Measurements from ENCODE around the gene MSI2.

DNA sequence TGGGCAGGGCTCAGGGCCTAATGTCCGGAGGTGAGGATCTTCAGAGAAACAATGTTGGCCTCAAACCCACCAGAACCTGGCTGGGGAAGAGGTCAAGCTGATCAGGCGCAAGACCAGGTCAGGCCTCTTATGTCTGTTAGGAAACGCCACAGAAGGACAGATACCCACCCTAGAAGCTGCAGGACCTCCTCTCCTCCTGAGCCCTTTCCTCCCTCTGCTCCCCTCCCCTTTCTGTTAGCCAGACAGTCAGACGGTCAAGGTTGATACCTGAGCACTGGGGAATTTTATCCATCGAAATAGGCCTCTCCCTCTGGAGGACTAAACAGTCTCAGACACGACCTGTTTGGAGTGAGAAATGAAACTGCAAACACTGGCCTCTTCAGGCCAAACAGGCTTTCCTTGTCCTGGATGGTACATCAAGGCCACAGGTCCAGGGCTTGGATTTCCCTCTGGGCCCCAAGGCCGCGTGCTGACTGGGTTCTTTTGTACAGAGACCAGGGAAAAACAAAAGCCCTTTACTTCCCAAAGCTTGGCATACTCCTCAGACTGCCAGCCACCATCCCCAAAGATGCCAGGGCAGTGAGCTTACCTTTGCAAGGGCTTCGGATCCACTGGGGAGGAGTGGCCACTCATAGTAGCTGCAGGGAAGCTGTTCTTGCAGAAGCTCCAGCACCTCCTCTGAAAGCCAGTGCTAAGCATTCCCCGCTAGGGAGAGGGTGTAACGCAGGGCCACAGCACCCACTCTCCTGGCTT is 353.0 kb downstream of the MSI2 start:
- TF ChIP-seq, protein P1, sequence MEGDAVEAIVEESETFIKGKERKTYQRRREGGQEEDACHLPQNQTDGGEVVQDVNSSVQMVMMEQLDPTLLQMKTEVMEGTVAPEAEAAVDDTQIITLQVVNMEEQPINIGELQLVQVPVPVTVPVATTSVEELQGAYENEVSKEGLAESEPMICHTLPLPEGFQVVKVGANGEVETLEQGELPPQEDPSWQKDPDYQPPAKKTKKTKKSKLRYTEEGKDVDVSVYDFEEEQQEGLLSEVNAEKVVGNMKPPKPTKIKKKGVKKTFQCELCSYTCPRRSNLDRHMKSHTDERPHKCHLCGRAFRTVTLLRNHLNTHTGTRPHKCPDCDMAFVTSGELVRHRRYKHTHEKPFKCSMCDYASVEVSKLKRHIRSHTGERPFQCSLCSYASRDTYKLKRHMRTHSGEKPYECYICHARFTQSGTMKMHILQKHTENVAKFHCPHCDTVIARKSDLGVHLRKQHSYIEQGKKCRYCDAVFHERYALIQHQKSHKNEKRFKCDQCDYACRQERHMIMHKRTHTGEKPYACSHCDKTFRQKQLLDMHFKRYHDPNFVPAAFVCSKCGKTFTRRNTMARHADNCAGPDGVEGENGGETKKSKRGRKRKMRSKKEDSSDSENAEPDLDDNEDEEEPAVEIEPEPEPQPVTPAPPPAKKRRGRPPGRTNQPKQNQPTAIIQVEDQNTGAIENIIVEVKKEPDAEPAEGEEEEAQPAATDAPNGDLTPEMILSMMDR (IDR thresholded peaks at IDR 0.05), result no peak
- TF ChIP-seq POLR2AphosphoS5 (IDR thresholded peaks at IDR 0.05) (no peak), EP300 (IDR thresholded peaks at IDR 0.05) (no peak), POLR2A (IDR thresholded peaks at IDR 0.05) (no peak)

Measured in sigmoid colon (tissue), 4 donors.